NOMO-1 treated with dmso at 0.1 percent for 144 hours (cell line): ENCODE measurements around the gene NTN1.

Experiments used
- DNase-seq: peaks from one replicate; lab custom pipeline; 2025; ENCODE audit not compliant: unreplicated experiment; lab: John Stamatoyannopoulos, UW

The NTN1 gene

DNA sequence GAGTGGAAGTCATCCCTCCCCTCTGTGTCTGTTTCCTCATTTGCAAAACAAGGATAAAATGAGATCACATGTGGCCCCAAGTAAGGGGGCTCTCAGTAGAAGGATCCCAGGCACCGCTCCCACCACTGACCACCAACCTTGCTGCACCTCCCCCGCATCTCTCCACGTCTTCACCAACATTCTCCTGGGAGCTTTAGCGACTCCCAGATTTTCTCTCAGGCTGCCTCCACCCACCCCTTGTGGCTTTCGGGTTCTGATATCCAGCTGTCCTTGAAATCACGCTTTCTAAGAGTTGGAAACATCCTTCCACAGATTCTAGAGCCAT lies 16.4 kb upstream of the NTN1 start:
- DNase-seq: no peak

DNA sequence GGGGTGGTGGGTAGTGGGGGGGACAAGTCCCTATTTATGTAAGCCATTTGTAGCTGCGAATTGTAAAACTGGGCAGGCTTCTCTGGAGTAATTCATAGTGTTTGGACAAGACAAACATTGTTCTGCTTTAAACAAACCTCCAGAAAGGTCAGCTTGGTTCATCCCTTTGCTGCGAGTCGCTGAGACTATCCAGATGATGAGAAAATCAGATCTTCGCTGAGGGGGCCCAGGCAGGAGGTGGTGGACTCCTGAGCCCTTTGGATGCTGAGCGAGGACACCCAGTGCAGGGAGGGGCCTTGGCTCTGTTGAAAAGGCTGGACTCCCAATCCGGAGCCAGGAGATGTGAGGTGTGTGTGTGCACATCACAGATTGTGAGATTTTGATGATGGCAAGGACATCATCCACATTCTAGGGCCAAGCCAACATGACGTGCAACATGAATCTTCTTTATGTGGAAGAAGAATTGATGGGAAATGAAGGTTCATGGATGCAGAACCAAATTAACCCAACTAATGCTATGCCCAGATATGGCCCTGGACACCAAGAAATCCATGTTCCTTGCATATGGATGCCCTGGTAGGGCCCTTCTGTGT lies 15.0 kb upstream of the NTN1 start:
- no peak for DNase-seq

- DNase-seq: no peak
Observed at GRCh38 chr17:9007052-9007714, 14.1 kb upstream of the NTN1 start.

- DNase-seq: no peak
Observed at GRCh38 chr17:9009096-9009495, 12.2 kb upstream of the NTN1 start.

DNA sequence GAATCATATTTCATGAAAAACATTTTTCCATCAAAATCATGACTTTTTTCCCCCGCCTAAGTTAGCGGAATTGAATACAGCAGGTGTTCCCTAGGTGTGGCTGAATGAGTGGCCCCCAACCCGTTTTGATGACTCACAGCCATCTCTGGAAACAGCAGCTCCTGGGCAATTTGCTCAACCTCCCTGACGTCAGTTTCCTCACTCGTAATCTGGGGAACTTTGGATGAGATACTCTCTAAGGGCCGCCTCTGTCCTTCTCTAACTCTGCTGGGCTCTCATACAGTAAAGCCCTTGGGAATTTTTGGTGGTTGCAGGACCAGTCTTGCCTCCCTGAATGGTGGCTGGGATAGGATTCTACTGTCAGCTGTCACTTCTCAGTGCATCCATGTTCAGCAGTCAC lies 11.6 kb upstream of the NTN1 start:
- no peak for DNase-seq

DNA sequence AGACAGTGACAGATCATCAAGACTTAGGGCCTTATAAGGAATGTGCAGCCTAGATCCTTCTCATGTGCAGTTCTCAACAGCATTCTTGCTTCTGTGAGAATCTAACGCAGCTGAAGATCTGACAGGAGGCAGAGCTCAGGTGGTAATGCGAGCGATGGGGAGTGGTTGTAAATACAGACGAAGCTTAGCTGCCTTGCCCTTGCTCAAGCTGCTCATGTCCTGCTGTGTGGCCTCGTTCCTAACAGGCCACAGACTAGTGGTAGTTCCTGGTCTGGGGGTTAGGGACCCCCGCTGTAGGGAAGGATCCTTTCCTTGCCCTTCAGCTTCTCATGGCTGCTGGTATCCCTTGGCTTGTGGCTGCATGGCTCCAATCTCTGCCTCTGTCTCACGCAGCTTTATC lies 10.3 kb upstream of the NTN1 start:
- no peak for DNase-seq

DNA sequence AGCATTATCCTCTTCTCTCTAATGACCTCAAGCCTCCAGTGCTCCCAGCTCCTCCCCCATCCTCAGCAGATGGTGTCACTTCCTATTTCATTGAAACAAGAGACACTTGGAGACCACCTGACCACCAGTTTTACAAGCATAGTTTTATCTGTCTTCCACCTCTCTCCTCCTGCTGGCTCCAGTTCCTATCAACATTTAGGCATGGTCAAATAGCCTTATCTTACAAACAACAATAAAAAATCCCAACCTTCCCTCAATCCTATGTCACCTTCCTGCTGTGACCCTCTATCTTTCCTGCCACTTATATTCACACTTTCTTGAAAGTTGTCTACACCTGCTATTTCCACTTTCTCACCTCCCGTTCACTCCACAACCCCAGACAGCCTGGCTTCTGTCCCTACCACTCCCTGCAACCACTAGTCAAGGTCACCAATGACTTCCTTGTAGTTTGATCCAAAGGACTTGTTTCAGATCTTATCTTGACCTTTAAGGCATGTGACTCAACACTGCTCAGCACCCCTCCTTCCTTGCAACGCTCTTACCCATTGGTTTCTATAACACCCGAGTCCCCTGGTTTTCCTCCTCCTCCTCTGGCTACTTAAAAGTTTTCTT lies 4.3 kb upstream of the NTN1 start:
- no peak for DNase-seq

DNA sequence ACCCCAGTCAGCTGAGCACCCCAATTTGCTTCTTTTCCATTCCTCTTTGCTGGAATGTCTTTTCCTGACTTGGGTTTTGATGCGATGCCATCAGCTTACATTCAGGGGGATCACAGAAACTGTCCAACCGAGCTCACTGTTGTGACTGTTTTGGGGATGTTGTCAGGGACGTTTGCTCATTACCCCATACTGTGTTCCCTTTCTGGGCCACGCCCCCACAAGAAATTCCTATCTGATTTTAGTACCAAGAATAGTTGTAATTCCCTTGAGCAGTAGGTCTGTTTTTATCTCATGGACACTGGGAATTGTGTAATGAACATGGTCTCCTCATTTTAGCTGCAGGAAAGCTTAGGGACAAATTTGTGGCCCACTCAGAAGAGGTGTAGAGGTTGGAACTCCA lies 2.6 kb upstream of the NTN1 start:
- no peak for DNase-seq

- DNase-seq: no peak
Observed at GRCh38 chr17:9020096-9020823, 1.1 kb upstream of the NTN1 start.

GRCh38 chr17:9020824-9021157 lies 519 bp upstream of the NTN1 start:
- DNase-seq: no peak

DNA sequence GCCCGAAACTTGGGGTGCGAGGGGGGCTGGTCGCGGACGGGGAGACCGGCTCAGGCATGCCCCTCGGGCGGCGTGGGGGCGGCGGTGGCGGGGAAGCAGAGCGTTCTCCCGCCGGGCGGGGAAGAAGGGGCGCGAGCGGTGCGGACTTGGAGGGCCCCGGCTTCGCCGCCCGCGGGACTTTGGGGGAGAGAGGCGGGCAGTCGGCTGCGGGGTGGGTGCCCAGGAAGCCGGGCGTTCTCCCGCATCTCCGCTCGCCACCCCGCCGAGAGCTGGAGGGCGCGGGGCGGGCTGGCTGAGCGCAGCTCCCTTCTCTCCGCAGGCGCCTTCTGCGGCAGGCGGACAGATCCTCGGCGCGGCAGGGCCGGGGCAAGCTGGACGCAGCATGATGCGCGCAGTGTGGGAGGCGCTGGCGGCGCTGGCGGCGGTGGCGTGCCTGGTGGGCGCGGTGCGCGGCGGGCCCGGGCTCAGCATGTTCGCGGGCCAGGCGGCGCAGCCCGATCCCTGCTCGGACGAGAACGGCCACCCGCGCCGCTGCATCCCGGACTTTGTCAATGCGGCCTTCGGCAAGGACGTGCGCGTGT lies 772 bp downstream of the NTN1 start:
- DNase-seq: no peak

DNA sequence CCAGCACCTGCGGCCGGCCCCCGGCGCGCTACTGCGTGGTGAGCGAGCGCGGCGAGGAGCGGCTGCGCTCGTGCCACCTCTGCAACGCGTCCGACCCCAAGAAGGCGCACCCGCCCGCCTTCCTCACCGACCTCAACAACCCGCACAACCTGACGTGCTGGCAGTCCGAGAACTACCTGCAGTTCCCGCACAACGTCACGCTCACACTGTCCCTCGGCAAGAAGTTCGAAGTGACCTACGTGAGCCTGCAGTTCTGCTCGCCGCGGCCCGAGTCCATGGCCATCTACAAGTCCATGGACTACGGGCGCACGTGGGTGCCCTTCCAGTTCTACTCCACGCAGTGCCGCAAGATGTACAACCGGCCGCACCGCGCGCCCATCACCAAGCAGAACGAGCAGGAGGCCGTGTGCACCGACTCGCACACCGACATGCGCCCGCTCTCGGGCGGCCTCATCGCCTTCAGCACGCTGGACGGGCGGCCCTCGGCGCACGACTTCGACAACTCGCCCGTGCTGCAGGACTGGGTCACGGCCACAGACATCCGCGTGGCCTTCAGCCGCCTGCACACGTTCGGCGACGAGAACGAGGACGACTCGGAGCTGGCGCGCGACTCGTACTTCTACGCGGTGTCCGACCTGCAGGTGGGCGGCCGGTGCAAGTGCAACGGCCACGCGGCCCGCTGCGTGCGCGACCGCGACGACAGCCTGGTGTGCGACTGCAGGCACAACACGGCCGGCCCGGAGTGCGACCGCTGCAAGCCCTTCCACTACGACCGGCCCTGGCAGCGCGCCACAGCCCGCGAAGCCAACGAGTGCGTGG lies 1.5 kb downstream of the NTN1 start:
- no peak for DNase-seq

DNA sequence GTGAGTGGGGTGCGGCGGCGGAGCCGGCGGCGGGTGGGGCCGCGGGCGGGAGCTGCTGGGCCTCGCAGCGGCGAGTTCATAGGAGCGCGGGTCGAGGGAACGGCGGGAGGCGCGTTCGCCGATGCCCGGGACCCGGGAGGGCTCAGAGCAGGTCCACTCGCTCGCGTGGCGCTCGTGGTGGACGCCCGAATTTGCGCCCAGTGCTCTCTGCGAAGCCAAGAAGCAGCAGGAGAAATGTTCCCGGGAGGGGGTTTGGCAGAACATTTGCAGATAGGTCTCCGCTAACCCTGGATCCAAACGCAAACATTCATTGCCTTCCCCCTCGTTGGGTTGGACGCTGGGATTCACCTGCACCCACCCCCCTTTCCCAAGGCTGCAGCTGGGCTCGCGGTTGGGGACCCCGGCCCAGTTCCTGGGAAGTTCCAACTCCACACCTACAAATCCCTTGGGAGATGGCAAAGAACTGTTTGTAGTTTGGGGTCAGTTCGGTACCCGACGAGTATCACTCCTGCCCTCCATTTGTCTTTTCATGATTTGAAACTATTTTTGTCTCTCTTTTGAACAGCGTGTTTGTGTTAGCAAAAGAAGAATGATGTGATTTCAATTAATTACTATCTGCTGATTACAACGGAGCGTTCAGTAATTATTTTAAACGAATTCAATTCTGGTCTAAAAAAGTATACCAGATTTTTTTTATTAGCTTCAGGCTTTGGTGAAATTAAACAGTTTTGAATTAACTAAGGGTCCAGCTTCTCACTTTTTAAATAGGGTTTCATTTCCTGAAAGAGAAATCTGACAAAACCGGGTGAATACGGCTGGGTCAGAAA lies 2.3 kb downstream of the NTN1 start:
- no peak for DNase-seq

GRCh38 chr17:9024497-9024896 lies 3.2 kb downstream of the NTN1 start:
- DNase-seq: no peak

GRCh38 chr17:9026741-9027140 lies 5.4 kb downstream of the NTN1 start:
- DNase-seq: no peak

DNA sequence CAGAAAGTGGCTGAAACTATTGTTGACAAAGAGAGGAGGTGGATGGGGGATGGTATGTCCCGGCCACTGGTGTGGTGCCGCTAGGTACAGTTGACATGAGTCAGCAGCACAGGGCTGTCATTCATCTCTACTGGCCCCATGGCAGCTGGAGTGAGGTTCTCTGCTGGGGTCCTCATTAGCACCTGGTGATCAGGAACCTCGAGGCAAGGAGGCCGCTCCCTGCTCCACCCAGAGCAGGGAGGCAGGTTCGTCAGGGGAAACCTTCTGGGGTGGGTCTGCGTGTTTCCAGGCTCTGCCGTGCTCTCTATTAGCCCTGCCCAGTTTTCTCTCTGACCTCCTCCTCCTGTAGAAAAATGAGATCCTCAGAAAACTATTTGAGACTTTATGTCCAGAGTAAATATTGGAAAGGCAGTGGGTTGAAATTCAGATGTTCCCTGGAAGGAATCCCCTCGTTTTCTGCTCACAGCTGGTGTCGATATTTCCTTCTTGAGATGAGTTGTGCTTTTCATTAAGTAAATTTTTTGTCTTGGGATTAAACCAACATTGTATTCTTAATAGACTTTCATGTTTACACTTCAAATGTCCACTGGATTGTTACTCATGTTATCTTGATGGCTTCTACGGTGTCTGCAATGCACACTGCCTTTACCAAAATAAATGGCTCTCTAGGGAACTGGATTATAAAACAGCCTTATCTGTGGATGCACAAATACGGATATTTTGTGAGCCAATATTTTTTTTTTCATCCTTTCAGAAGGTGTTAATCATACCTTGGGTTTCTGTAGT lies 7.1 kb downstream of the NTN1 start:
- DNase-seq: no peak

GRCh38 chr17:9028988-9029570 lies 7.8 kb downstream of the NTN1 start:
- no peak for DNase-seq

GRCh38 chr17:9032151-9032550 lies 10.8 kb downstream of the NTN1 start:
- DNase-seq: no peak

DNA sequence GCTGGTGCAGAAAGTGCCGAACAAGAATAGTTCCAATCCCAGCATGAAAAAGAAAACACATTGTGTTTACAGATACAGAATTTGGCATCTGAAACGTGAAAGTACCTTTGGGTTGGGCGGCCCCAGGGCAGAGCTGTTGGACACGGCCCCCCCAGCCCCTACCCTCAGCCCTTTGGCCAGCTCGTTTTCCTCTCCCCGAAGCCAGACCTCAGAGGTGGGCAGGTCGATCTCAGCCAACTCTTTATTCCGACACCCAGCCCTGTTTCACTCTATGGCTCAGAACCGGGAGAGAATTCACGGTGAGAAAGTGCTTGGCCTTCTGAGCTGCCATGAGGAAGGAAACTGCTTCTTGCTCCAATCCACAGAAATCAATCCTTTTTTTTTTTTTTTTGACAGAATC lies 11.3 kb downstream of the NTN1 start:
- DNase-seq: no peak
